Kidney (tissue), 14 donors: Measurements from ENCODE around the gene MLC1. TPM values are rescaled to one million over a fixed set of nuclear protein-coding genes. Genes with fewer than 3 reads are reported as not detected.
A peak's percentile ranks its signal among the peaks of the same experiment; 100 is the strongest.

Source experiments
- DNase-seq, 5 donors: peaks; one replicate each; pipeline ENCODE4 v3.0.0-alpha.2; 2013 to 2020
- FAIRE-seq: peaks from 2 replicates; lab custom pipeline; 2012; peaks lifted over from hg19 to GRCh38; lab: Jason Lieb, UNC
- H3K27ac ChIP-seq, 2 donors: one replicate each; pipeline ENCODE4 v1.7.0; 2013; ENCODE audit warnings: low read depth in 2 of 2, low read length in 2 of 2, inconsistent platforms in 1 of 2
- H3K27me3 ChIP-seq: one replicate; pipeline ENCODE4 v1.7.1; 2013; ENCODE audit warnings: low read length, inconsistent platforms; ENCODE audit not compliant: control insufficient read depth, insufficient read depth
- H3K36me3 ChIP-seq, 3 donors: one replicate each; pipeline versions ENCODE4 v1.7.0 to v1.7.1; 2013; ENCODE audit warnings: low read length in 3 of 3, control low read depth in 1 of 3, inconsistent platforms in 1 of 3; ENCODE audit not compliant: insufficient read depth in 3 of 3, control insufficient read depth in 2 of 3
- H3K4me1 ChIP-seq, 3 donors: one replicate each; pipeline versions ENCODE4 v1.7.0 to v1.7.1; 2013; ENCODE audit warnings: low read length in 3 of 3, inconsistent platforms in 1 of 3, low read depth in 1 of 3; ENCODE audit not compliant: control insufficient read depth in 2 of 3, insufficient read depth in 2 of 3
- H3K4me3 ChIP-seq, 3 donors: one replicate each; pipeline versions ENCODE4 v1.7.0 to v1.8.1; 2013; ENCODE audit warnings: low read length in 3 of 3, control low read depth in 1 of 3, inconsistent platforms in 1 of 3
- H3K9ac ChIP-seq, 3 donors: one replicate each; pipeline versions ENCODE4 v1.7.0 to v1.7.1; 2013; ENCODE audit warnings: low read length in 3 of 3, control low read depth in 1 of 3, inconsistent platforms in 1 of 3
- H3K9me3 ChIP-seq, 3 donors: one replicate each; pipeline versions ENCODE4 v1.7.0 to v1.7.1; 2013; ENCODE audit warnings: low read length in 3 of 3, control low read depth in 1 of 3, inconsistent platforms in 1 of 3; ENCODE audit not compliant: control insufficient read depth in 2 of 3, insufficient read depth in 1 of 3
- intact Hi-C: fragments of 100-400 bp; cut with DNase I; formaldehyde crosslinking; loops from one replicate; pipeline ENCODE4 v1.11.1; 2022
- polyA plus RNA-seq: library from polyadenylated mRNA; stranded (reverse); fragments of 350-450 nt; fragmentation: Illumina TruSeq; extraction: RNeasy Lipid Tissue Mini Kit (QIAGEN cat#74804); gene quantifications from one replicate; pipeline ENCODE4 v1.2.3, GENCODE V29; 2014; ENCODE audit warnings: low read depth, low replicate concordance; ENCODE audit not compliant: insufficient read depth
- total RNA-seq: library from RNA; stranded (reverse); fragmentation: NEBNext Ultra II Directional; extraction: Animal tissue kit (Norgen Biotek cat#: 25700); gene quantifications from one replicate; pipeline ENCODE4 v1.2.1, GENCODE V29; 2021
- TF ChIP-seq, protein P1 (sequence below): IDR thresholded peaks from 3 replicates; pipeline ENCODE4 v1.5.1; 2012; ENCODE audit warnings: mild to moderate bottlenecking, moderate library complexity, borderline replicate concordance; ENCODE audit not compliant: insufficient read depth; ENCODE audit errors: extremely low read depth
- donor health status: control.
- donor health status: control.
- donor health status: control.
- donor health status: control.
- donor health status: control.
- donor health status: DM: yes; HTN: yes; CAD: no.
- donor health status: Normal renal cell carcinoma (clear cell type).

Gene MLC1
- total and polyA plus RNA-seq, 2 donors from 2014 or later, result 0.28 TPM; not detected in 1

DNA sequence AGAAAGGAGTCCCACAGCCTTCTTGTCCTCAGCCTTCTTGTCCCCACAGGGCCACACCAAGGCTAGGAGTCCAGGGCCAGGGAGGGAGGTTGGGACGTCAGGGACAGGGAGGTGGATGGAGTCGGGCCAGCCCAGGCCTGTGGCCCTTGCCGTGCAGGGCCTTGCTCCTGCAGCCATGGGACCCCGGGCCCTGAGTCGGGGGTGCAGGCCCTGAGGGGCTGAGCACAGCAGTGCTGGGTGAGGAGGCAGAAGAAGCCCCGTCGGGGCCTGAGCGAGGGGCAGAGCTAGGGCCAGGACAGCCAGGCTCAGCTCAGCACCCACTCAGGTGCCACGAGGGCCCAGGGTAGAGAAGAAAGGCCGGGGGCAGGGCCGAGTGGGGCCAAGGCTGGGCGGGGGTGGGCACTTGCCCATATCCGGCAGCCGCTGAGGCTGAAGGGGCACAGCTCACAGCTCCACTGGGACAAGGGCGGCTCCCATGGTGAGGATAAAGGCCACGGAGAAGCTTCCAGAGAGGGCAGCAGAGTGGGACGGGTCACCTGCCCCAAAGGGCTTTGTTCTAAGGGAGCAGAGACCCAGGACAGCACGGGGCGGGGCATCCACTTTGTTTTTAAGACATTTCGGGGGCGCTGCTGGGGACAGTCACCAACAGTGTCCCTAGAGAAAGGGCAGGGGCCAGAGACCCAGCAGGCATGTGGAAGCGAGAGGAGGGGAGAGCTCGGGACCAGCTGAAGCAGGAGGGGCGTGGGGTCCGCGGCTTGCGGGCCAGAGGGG lies 3.6 kb downstream of the MLC1 start:
- H3K9ac ChIP-seq, result no peak overlapping the region
- no peak overlapping the region for H3K4me3 ChIP-seq
- no peak for DNase-seq
- no peaks in the 10 kb centered on the region for H3K4me1 ChIP-seq
- no peak overlapping the region for H3K27ac ChIP-seq
- TF ChIP-seq, protein P1, sequence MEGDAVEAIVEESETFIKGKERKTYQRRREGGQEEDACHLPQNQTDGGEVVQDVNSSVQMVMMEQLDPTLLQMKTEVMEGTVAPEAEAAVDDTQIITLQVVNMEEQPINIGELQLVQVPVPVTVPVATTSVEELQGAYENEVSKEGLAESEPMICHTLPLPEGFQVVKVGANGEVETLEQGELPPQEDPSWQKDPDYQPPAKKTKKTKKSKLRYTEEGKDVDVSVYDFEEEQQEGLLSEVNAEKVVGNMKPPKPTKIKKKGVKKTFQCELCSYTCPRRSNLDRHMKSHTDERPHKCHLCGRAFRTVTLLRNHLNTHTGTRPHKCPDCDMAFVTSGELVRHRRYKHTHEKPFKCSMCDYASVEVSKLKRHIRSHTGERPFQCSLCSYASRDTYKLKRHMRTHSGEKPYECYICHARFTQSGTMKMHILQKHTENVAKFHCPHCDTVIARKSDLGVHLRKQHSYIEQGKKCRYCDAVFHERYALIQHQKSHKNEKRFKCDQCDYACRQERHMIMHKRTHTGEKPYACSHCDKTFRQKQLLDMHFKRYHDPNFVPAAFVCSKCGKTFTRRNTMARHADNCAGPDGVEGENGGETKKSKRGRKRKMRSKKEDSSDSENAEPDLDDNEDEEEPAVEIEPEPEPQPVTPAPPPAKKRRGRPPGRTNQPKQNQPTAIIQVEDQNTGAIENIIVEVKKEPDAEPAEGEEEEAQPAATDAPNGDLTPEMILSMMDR, result no peak
- intact Hi-C loops, result no loop called here
- FAIRE-seq, result no peak
- H3K27me3 ChIP-seq, result no peaks in the 10 kb centered on the region
- H3K36me3 ChIP-seq, result no peaks in the 10 kb centered on the region
- no peaks in the 10 kb centered on the region for H3K9me3 ChIP-seq

DNA sequence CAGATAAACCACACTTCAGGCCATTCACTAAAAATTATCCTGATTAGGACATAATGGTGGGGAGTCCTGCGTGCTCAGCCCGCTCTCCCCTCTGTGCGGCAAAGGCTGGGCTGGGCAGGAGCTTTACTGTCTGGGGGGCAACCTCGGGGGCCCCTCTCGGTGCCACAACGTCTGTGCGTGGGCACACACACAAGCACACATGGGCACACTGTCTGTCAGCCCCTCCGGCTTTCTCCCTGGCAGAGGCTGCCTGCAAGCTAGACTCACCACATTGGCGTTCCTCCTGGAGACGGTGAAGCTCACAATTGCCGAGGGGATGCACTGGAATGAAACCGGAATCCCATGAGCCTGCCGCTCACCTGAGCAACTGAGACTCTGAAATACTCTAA lies 5.2 kb downstream of the MLC1 start:
- no peak overlapping the region for H3K4me3 ChIP-seq
- no peaks in the 10 kb centered on the region for H3K9me3 ChIP-seq
- no peaks in the 10 kb centered on the region for H3K36me3 ChIP-seq
- no peak overlapping the region for H3K9ac ChIP-seq
- FAIRE-seq (no peak), DNase-seq (peak in 1 of 5 donors; percentile 53)
- H3K4me1 ChIP-seq, result no peaks in the 10 kb centered on the region
- no peak overlapping the region for H3K27ac ChIP-seq
- H3K27me3 ChIP-seq, result no peaks in the 10 kb centered on the region
- TF ChIP-seq, protein P1, result no peak
- intact Hi-C loops, result no loop called here

DNA sequence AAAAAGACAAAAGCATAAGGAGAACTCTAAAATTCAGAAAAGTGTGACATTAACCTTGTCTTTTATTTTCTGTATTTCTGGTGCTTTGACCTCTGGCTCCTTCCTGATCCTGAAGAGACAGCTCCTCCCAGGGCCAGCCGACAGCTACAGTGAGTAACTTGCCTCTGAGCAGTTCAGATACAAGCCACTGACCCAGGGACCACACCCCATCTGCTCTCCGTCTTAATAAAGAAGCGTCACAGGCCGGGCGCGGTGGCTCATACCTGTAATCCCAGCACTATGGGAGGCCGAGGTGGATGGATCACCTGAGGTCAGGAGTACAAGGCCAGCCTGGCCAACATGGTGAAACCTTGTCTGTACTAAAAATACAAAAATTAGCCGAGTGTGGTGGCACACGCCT lies 6.5 kb downstream of the MLC1 start:
- no peak overlapping the region for H3K4me3 ChIP-seq
- FAIRE-seq (no peak), DNase-seq (peak in 1 of 5 donors; percentile 51)
- H3K27me3 ChIP-seq, result no peaks in the 10 kb centered on the region
- no peak overlapping the region for H3K27ac ChIP-seq
- H3K9ac ChIP-seq, result no peak overlapping the region
- H3K4me1 ChIP-seq, result no peaks in the 10 kb centered on the region
- TF ChIP-seq, protein P1, result no peak
- no peaks in the 10 kb centered on the region for H3K36me3 ChIP-seq
- intact Hi-C loops, result no loop called here
- H3K9me3 ChIP-seq, result no peaks in the 10 kb centered on the region
